Activated CD8-positive, alpha-beta memory T cell treated with anti-CD3 and anti-CD28 coated beads for 48 hours (primary cell): ENCODE measurements around the gene PFKFB1.
"Not testable (repeated sequence)": the region's sequence is repeated elsewhere in the genome, so short reads cannot be mapped to it uniquely, and the experiment has no call there.

ENCODE experiments used
- DNase-seq, 3 experiments: peaks; one replicate each; pipeline ENCODE4 v3.0.0-alpha.2; 2020; ENCODE audit warnings: low read depth in 2 of 3, low spot score in 2 of 3

The PFKFB1 gene

DNA sequence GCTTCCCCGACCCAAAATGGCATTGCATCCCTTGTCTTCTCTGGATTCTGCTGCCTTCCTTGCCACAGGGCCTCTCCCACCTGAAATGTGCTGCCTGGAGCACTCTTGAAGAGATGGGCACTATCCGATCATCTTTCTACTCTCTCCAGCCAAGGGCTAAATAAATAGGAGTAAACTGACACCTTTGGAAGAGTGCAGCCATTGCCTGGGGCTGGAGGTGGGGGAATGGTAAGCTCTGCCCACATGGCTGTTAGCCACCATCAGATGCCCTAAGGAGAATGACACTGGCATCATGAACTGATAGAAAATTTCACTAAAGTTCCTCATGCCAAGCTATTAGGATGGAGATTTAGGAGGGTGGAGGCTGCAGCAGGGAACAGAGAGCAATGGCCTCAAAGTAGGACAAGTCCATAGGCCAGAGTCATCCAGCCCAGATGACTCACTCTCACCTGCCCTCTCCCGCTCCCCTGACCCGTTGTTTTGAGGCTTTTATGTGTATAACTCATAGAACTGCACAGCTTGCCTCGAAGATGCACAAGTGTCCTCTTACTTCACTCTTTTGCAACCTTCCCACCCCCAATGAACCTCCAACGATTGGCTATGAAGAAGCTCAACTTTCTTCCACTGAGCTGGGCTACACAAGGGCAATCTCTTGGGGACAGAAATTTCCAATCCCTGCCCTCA lies 822 bp upstream of the PFKFB1 start:
- DNase-seq = no peak

DNA sequence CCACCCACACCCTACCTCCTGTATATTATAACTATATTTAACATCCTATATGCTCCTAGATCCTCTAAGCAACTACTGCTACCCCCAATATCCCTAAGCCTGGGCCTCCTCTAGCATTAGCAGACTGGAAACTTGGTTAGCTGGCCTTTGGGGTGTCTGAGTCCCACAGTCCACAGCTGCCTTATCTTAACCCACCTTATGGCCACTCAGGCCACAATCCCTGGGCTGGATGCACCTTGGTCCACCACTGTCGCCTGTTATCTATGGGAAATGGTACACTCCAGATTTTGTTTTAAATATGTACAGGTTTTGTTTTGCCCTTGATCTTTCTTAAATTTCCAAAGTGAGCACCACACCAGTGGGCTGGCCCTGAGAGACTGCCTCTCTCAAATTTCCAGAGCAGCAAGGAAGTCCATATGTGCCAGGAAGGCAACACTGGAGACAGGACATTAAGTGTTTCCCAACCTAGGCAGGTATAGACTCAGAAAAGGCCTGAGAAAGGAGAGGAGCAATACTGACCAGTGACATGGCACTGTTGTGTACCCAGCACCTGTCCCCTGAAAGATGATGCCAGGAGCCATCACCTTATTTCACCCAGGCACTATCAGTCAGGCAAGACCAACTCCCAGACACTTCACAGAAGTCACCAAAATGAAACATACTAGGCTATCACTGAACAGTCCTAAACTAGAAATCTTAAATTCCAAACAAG lies 921 bp downstream of the PFKFB1 start:
- DNase-seq = no peak

DNA sequence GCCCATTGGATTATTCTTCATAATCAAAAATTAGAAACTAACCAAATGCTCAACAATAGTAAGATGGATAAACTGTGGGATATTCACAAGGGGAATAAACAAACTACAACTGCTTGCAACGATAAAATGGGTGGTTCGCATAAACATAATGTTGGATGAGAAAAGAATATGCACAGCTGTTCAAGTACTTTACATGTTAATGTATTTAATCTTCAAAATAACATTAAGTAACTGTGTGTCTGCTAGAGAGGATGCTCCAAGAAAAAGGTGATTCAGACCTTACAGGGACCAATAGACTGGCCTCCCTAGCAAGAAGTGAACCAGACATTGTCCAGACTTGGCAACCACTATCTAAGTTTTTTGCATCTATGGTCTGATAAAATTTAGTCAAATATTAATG lies 2.3 kb downstream of the PFKFB1 start:
- no peak for DNase-seq

DNA sequence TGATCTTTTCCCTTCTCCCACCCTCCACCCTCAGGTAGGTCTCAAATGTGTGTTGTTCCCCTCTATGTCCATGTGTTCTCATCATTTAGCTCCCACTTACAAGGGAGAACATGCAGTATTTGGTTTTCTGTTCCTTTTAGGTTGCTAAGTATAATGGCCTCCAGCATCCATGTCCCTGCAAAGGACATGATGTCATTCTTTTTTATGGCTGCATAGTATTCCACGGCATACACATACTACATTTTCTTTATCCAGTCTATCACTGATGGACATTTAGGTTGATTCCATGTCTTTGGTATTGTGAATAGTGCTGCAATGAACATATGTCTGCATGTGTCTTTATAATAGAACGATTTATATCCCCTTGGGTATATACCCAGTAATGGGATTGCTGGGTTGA lies 10.7 kb downstream of the PFKFB1 start:
- DNase-seq = not testable (repeated sequence)

DNA sequence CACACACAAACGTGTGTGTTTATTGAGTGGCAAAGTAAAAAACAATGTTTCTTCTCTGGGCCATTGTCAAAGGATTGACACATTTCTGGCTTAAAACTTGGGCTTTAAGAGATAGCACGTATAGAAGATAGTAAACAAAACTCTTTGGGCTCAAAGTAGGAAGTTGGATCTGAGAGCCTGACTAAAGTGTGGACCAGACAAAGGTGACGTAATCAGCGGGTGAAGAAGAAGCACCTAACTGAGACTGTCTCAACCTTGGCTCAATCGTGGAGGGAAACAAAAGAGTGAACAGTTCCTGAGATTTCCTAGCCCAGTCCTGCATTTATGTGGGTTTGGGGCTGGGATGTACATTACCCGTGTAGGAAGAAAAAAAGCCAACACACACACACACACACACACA lies 13.7 kb downstream of the PFKFB1 start:
- DNase-seq = no peak

DNA sequence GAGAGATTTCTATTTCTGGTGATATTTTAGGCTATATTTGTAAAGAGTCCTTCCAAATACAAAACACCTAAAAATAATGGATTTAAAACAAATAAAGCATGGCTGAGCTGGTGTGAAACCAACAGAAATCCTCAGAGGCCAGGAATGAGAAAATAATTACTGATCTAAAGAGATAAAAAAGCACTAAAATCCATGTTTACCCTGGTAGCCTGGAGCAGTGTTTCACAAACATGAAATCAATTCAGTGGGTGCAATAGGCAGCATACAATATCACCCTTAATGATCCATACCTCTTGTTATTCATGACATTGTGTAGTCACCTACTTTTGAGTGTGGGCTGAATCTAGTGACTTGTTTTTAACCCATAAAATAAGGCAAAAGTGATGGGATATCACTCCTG lies 14.6 kb downstream of the PFKFB1 start:
- no peak for DNase-seq

DNA sequence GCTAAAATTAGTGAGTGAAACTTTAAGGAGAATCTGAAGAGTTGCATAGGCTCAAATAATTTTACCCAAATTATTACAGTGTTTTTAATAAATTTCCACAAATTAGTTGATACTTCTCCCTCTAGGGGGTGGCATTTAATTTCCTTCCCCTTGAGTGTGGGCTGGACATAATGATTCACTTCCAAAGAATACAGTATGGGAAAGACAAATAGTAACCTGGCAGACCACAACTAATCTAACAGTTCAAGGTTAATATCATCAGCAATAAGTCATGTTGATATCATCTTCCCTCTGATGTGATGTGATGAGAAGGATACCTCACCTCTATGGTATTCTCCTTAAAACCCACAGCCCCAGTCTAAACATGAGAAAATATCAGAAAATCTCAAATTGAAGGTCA lies 15.5 kb downstream of the PFKFB1 start:
- no peak for DNase-seq

DNA sequence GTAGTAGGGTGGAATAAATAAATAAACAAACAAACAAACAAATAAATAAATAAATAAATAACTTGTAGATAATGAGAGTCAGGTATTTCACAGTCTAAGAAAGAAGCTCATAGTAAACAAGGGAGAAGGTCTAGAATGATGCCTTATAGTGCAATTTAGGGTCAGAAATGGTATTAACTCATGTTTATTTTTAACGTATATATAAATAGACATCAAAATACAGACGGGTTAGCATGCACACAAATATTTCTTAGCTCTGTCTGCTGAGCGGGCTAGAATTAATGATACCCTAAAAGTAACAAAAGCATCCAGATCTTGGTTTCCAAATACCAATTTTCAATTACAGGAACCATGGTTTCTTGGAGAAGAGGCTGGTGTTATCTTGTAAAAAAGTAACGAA lies 16.6 kb downstream of the PFKFB1 start:
- DNase-seq = no peak

DNA sequence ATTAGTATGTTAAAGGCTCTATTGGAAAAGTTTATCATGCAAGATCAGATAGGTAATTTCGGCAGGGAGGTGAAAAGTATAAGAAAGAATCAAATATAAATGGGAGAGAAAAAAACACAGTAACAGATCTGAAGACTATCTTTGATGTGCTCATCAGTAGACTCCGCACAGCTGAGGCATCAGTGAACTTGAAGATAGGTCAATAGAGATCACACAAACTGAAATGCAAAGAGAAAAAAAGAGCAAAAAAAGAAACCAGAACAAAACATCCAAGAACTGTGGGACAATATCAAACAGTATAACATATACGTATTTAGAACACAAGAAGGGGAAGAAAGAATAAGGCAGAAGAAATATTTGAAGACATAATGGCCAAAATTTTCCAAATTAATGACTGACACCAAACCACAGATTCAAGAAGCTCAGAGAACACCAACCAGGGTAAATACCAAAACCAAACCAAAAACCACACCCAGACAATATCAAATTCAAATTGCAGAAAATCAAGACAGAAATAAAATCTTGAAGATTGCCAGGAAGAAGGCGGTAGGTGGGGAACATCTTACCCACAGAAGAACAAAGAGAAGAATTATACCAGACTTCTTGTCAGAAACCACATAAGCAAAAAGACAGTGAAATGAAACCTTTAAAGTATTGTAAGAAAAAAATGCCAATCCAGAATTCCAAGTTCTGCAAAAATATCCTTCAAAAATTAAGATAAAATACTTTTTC lies 29.1 kb downstream of the PFKFB1 start:
- no peak for DNase-seq

DNA sequence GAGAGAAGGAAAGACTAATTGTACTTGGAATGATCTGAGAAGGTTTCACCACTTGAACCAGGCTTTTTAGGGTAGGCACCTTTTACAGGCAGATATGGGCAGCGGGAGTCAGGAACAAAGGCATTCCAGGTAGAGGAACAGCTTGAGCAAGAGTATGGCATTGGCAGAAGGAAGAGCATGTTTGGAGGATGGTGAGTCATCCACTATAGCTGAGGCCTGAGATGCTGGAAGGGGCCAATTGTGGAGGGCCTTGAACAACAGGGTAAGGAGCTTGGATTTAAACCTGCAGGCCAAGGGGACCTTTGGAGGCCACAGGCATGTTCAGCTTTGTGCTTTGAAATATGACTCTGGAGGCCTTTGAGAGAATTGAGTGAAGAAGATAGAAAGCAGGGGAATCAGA lies 32.2 kb downstream of the PFKFB1 start:
- DNase-seq = no peak

DNA sequence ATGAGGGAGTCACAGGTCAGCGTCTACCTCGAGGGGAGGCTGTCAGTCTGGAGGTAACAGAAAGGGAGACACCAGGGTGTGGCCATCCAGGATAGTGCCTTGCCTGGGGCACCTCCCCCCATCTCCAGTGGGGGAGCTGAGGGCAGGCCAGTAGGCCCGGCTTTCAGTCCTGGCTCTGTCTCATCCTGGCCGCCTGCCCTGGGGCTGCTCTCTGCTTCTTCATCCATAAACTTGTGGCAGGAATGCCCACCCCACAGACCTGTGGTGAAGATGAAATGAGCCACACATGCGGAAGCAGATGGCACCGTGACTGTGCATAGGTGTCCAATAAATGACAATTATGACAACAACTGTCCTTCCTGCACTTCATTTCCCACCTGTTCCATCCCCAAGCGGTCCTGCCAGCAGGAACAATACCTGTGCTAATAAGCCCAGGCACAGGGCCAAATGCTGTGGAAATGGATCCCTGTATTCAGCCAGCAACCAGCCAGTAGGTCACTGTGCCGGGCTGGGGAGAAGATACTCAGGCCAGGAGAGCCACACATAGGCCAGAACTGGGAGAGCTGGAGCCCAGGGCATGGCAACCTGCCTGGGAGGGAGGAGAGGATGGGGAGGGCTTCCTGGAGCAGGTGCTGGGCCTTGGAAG lies 43.1 kb downstream of the PFKFB1 start:
- no peak for DNase-seq

DNA sequence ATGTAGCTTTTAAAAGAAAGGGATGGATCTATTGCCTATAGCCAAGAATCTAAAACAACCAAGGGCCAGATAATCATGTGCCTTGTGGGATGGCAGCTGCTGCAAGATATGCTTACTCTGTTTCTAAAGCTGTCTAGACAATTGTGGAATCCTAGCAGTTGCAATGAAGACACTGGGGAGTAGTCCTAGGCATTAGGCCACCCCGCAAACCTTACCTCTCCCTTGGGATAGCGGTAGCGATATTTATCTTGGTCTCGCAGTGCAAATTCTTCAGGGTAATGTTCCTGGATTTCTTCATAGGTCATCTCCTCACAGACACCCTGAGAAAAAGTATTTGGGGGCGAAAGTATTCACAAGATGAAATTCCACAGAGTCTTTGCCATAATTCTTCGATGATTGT lies 48.8 kb downstream of the PFKFB1 start:
- no peak for DNase-seq

DNA sequence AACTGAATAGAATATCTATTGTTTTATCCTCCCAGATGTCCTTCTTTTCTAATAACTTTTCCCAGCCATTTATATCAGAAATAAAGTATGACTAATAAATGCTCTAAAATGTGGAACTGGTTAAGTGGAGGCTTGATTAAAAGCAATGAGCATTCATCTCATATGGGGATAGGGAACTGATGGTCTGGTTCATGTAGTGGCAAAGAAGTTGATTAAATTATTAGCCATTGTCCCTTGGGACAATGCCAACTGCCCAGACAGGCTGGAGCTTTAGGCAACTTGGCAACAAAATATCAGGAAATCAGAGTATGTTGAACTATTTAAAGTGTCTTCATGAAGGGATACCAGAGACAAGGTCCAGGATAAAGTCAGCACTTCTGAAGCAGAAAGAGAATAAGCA lies 49.2 kb downstream of the PFKFB1 start:
- DNase-seq = no peak

DNA sequence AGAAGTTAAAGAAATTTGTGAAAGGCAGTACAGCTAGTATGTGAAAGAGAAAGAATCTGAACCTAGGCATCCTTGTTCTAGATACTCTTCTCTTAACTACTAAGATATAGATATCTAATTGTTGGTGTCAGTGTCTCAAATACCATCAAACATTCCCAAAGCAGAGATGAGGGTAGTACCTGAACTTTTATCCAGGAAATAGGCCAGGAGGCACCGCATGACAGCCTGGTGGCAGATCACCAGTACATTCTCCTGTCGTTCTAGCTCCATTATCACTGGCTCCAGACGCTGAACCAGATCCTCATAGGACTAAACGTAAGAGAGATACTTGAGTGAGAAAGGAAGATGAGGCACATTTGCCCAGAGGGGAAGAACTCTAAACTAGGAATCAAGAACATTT lies 56.6 kb downstream of the PFKFB1 start:
- no peak for DNase-seq

DNA sequence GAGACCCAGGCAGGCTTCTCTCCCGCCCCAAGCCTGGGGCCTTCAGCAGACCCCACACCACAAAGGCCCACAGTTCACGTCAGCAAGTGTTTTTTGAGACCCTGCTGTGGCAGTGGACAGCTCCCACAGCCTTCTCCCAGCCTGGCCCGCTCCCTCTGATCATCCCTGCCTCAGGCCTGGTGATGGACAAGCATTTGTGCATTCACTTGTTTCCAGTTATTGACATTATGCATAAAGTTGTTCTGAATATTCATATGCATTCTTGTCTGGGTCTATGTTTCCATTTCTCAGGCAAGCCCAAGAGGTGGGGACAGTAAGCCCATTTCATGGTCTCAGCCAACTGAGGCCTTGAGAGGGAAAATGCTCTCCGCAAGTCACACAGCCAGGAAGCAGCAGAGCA lies 58.7 kb downstream of the PFKFB1 start:
- DNase-seq = no peak

DNA sequence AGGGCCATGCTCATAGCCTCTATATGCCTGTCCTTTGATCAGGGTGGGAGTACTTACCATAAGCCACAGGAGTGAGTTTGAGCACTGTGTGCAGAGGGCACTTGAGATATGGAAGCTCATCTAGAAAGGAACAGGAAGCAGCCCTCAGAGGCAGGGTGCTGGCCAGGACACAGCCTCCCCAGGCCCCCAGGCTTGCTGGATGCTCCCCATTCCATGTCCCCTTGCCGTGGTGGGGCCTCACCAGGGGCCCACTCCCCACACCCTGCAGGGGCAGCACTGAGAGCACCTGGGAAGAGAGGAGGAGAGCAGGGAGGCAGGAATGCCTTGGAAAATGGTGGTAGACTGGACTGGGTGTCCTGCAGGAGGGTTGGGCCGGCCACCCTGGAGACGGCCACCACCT lies 59.1 kb downstream of the PFKFB1 start:
- no peak for DNase-seq

DNA sequence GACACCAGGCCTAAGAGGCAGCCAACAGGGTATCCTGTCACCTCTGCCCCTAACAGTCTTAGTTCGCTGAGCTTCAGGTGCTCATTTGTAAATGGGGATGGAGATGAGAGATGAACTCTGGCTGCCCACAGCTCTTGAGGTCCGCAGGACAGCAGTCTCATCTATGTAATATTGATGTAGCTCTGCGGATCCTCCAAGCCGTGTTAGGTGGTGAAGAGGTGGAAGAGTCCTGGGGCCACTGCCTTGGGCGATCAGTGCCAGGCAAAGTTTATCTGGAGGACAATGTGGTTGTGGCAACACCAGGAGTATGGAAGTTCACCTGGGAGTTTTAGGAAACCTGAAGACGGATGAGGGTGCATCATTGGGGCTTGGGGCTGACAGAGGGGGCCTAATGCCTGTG lies 59.9 kb downstream of the PFKFB1 start:
- DNase-seq = no peak

DNA sequence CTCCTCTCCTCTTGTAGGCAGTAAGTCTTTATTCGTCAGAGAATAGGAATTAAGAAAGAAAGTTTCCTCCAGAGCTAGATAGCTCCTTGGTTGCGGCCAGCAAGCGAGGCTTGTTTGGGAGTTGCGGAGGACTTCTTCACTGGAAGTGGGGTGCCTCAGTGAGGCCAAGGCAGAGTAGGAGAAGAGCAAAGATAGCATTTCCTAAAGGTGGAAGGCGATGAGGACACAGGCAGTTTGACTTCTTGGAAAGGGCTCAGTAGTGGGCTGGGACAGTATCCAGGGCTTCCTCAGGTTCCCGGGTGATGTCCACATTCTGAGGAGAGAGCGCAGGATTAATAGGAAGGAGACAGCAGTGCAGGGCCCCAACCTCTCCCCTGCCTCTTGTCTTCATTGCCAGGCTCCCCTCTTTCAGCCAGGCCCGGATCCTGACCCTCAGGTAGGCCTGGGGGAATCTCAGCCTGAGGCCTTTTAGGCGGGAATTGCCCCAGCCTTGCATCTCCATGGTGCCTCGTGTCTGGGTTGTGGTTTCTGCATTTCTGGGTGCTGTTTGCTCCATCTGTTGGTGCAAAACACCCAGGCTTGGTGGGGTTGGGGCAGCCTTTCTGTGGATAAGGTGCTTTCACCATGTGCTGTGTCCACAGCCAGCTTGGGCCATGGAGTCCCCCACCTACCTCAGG lies 60.7 kb downstream of the PFKFB1 start:
- no peak for DNase-seq

DNA sequence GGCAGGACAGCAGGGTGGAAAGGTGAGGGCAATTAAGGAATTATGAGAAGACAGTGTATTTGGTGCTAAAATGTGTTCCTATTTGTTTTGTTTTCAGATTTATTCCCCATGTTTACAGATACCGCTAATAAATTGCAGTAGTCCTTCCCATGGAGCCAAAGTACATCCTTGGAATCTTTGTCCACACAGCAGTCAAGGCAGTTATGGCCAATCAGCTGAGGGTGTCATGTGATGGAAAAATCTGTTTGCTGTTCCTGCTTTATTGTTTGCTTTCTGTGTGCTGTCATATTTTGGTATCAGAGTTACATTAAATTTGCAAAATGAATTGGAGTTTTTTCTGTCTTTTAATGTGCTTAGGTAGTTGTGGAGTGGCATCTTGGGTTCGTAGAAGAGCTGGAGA lies 62.9 kb downstream of the PFKFB1 start:
- DNase-seq = no peak

DNA sequence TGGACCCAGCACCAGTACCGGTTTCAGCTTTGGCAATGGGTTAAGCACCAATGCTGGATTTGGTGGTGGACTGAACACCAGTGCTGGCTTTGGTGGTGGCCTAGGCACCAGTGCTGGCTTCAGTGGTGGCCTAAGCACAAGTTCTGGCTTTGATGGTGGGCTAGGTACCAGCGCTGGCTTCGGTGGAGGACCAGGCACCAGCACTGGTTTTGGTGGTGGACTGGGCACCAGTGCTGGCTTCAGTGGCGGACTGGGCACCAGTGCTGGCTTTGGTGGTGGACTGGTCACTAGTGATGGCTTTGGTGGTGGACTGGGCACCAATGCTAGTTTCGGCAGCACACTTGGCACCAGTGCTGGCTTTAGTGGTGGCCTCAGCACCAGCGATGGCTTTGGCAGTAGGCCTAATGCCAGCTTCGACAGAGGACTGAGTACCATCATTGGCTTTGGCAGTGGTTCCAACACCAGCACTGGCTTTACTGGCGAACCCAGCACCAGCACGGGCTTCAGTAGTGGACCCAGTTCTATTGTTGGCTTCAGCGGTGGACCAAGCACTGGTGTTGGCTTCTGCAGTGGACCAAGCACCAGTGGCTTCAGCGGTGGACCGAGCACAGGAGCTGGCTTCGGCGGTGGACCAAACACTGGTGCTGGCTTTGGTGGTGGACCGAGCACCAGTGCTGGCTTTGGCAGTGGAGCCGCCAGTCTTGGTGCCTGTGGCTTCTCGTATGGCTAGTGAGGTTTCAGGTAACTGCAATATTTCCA lies 63.5 kb downstream of the PFKFB1 start:
- no peak for DNase-seq

DNA sequence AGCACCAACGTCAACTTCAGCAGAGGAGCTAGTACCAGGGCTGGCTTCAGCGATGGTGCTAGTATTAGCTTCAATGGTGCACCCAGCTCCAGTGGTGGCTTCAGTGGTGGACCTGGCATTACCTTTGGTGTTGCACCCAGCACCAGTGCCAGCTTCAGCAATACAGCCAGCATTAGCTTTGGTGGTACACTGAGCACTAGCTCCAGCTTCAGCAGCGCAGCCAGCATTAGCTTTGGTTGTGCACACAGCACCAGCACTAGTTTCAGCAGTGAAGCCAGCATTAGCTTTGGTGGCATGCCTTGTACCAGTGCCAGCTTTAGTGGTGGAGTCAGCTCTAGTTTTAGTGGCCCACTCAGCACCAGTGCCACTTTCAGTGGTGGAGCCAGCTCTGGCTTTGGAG lies 65.1 kb downstream of the PFKFB1 start:
- no peak for DNase-seq
